OCI-LY3 (cell line): ENCODE measurements around the gene ASTN2.

Experiments used
- CTCF ChIP-seq: fragments of 200-600, 300-600 bp; sonication (generic); IDR thresholded peaks from 2 replicates; pipeline ENCODE4 v1.5.1; 2014; ENCODE audit warnings: antibody characterized with exemption, low read length, low read depth
- EZH2phosphoT487 ChIP-seq: fragments of 200-600 bp; shearing (Covaris generic); IDR thresholded peaks from 2 replicates; pipeline ENCODE4 v1.6.1; 2018; ENCODE audit warnings: antibody characterized with exemption, mixed run types, low read depth

- TF ChIP-seq CTCF = no peak
- TF ChIP-seq EZH2phosphoT487 = no peak
Measured at GRCh38 chr9:116777116-116777515, 637.7 kb downstream of the ASTN2 start.
